Uterus (tissue), 4 donors: ENCODE data around the gene MRGPRF. TPM values are rescaled to one million over a fixed set of nuclear protein-coding genes. Genes with fewer than 3 reads are reported as not detected.

Source experiments
- DNase-seq, 2 donors: peaks; one replicate each; pipeline ENCODE4 v3.0.0-alpha.2; 2019 to 2020
- H3K27ac ChIP-seq, 2 donors: fragments of 200-600 bp; sonication (generic); 1 replicate in 1 of 2; 2 replicates in 1 of 2; pipeline ENCODE4 v1.5.1; 2016 to 2018
- H3K27me3 ChIP-seq, 2 donors: fragments of 200-600 bp; sonication (generic); one replicate each; pipeline ENCODE4 v1.5.1; 2018 to 2019; ENCODE audit warnings: control low read depth in 1 of 2
- H3K36me3 ChIP-seq, 2 donors: fragments of 200-600 bp; sonication (generic); one replicate each; pipeline ENCODE4 v1.5.1; 2019; ENCODE audit warnings: control low read depth in 1 of 2
- H3K4me1 ChIP-seq, 2 donors: fragments of 200-600 bp; sonication (generic); one replicate each; pipeline ENCODE4 v1.5.1; 2018 to 2019; ENCODE audit warnings: control low read depth in 1 of 2
- H3K4me3 ChIP-seq, 2 donors: fragments of 200-600 bp; sonication (generic); 1 replicate in 1 of 2; 2 replicates in 1 of 2; pipeline ENCODE4 v1.5.1; 2018 to 2019; ENCODE audit warnings: mild to moderate bottlenecking in 1 of 2
- H3K9me3 ChIP-seq, 2 donors: fragments of 200-600 bp; sonication (generic); one replicate each; pipeline ENCODE4 v1.5.1; 2019; ENCODE audit warnings: control low read depth in 1 of 2
- POLR2A ChIP-seq, 2 donors: fragments of 450-650 bp; IDR thresholded peaks; one replicate each; pipeline ENCODE4 v1.6.1; 2016; ENCODE audit warnings: antibody characterized with exemption in 2 of 2, mild to moderate bottlenecking in 1 of 2, moderate library complexity in 1 of 2
- intact Hi-C: fragments of 100-400 bp; cut with DNase I; formaldehyde crosslinking; loops from one replicate; pipeline ENCODE4 v1.15.1; 2023; ENCODE audit warnings: low total_unique reads
- total RNA-seq, 4 donors: library from RNA; depleted of rRNA in 3 of 4; stranded (reverse); fragments of >200 nt in 3 of 4; gene quantifications; one replicate each; pipeline versions ENCODE4 v1.1.0 to v1.2.4, GENCODE V29; 2014 to 2023
- TF ChIP-seq, protein P1 (sequence below), 4 experiments: fragments of 200-600 bp in 2 of 4; fragments of 450-650 bp in 2 of 4; sonication (generic) in 2 of 4; IDR thresholded peaks; one replicate each; pipeline ENCODE4 v1.5.1; 2016 to 2019; ENCODE audit warnings: antibody characterized with exemption in 4 of 4, mild to moderate bottlenecking in 2 of 4, moderate library complexity in 1 of 4
- donor health status: DM: yes; HTN: yes; CAD: no.

Gene MRGPRF
- total RNA-seq, 4 donors from 2014 or later, result 52.6 to 173 (median 75.0) TPM

DNA sequence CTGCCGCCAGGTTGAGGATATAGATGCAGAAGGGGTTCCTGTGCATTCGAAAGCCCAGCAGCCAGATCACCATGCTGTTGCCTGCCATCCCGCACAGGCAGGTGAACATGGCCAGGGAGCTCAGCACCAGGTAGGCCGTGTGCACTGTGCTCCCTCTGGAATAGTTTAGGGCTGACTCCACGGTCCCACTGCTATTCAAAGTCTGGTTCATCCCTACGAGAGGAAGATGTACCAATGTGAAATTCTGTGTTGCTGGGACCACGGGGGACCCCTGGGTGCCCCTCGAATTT is 32.3 kb downstream of the MRGPRF start, which contains the start of gene MRGPRD:
Gene MRGPRD, minus strand, starts transcription at position 211 of the 290 bp plus-strand sequence. Its CDS starts 0 bp downstream, at position 211.
- H3K27ac ChIP-seq, result no peak within 1 kb of the TSS
- H3K9me3 ChIP-seq, result no peaks in the 10 kb centered on the region
- intact Hi-C loops, result no loop called here
- no peaks in the 10 kb centered on the region for H3K4me1 ChIP-seq
- no peak for DNase-seq
- H3K36me3 ChIP-seq, result no peaks in the 10 kb centered on the region
- H3K27me3 ChIP-seq, result no peaks in the 10 kb centered on the region
- TF ChIP-seq, protein P1, sequence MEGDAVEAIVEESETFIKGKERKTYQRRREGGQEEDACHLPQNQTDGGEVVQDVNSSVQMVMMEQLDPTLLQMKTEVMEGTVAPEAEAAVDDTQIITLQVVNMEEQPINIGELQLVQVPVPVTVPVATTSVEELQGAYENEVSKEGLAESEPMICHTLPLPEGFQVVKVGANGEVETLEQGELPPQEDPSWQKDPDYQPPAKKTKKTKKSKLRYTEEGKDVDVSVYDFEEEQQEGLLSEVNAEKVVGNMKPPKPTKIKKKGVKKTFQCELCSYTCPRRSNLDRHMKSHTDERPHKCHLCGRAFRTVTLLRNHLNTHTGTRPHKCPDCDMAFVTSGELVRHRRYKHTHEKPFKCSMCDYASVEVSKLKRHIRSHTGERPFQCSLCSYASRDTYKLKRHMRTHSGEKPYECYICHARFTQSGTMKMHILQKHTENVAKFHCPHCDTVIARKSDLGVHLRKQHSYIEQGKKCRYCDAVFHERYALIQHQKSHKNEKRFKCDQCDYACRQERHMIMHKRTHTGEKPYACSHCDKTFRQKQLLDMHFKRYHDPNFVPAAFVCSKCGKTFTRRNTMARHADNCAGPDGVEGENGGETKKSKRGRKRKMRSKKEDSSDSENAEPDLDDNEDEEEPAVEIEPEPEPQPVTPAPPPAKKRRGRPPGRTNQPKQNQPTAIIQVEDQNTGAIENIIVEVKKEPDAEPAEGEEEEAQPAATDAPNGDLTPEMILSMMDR (IDR thresholded peaks at IDR 0.05), result no peak
- TF ChIP-seq POLR2A (IDR thresholded peaks at IDR 0.05), result no peak
- no peak within 1 kb of the TSS for H3K4me3 ChIP-seq

DNA sequence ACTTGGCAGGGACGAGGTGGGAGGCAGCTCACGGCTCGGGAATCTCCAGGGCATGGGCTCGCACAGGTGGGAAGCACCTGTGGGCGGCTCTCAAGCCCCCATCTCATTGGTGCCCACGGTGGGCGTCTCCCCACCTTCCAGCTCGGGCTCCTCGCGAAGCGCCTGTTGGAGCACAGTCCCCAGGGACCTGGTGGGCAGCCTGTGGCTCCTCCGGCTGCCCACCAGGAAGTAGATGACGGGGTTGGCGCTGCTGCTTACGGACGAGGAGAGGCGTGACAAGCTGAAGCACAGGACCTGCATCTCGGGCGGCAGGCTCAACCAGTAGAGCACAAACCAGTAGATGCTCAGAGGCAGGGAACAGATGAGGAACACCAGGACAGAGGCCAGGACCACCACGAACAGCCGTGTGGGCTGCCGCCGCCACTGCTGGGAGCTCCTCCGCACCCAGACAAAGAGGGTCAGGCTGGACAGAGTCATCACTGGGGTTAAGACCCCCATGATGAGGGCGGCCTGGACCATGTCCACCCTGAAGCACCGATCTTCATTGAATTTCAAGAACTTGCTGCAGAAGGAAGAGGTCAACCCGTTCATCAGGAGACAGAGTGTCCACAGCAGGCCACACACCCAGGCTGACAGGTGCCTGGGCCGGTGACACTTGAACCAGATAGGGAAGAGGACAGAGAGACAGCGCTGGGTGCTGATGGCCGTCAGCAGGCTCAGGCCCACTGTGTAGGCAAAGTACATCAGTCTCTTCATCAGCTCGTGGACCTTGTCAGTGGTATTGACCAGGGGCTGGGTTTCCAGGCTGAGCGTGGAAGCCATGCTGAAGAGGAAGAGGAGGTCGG is 32.9 kb downstream of the MRGPRF start:
- DNase-seq, result no peak
- H3K27me3 ChIP-seq, result no peaks in the 10 kb centered on the region
- intact Hi-C loops, result no loop called here
- no peaks in the 10 kb centered on the region for H3K36me3 ChIP-seq
- H3K4me1 ChIP-seq, result no peaks in the 10 kb centered on the region
- TF ChIP-seq, protein P1 (IDR thresholded peaks at IDR 0.05), result no peak
- TF ChIP-seq POLR2A (IDR thresholded peaks at IDR 0.05), result no peak
- H3K9me3 ChIP-seq, result no peaks in the 10 kb centered on the region
- no peak overlapping the region for H3K27ac ChIP-seq
- no peak overlapping the region for H3K4me3 ChIP-seq

DNA sequence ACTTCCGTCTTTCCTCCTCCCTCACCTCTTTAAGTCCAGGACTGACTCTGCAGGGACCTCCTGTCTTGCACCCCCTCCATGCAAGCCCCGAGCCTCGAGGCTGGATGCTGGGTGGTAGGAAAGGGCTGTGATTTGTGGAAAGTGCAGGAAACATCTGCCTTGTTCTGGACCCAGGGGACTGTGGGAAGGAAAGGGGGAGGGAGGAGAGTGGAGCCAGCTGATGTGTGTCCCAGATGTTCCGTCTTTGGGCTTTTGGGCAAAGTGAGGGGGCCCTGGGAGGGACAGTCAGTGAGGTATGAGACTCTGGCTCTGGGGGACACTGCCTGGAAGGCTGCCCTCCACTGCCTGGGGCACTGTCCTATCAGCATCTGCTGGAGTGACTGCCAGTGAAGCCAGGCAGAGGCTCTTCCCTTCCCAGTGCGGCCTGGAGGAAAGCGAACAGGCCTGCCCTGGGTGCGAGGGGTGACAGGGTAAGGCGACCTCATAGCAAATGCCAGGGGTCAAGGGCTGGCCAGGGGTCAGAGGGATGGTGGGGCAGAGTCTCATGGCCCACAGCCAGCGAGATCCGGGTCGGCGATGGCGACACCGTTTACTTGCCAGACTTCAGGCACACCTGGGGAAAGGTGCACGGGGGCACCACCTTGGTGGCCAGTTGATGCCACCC is 34.0 kb downstream of the MRGPRF start:
- Histone ChIP-seq H3K27me3 (no peaks in the 10 kb centered on the region), H3K4me3 (no peak overlapping the region), H3K4me1 (no peaks in the 10 kb centered on the region), H3K27ac (no peak overlapping the region), H3K36me3 (no peaks in the 10 kb centered on the region), H3K9me3 (no peaks in the 10 kb centered on the region)
- intact Hi-C loops, result no loop called here
- no peak for DNase-seq
- TF ChIP-seq, protein P1 (IDR thresholded peaks at IDR 0.05), result no peak
- no peak for TF ChIP-seq POLR2A (IDR thresholded peaks at IDR 0.05)

- no peak for DNase-seq
- no peaks in the 10 kb centered on the region for H3K9me3 ChIP-seq
- TF ChIP-seq, protein P1 (IDR thresholded peaks at IDR 0.05), result no peak
- no peak for TF ChIP-seq POLR2A (IDR thresholded peaks at IDR 0.05)
- no peak overlapping the region for H3K27ac ChIP-seq
- no peaks in the 10 kb centered on the region for H3K4me1 ChIP-seq
- H3K27me3 ChIP-seq, result no peaks in the 10 kb centered on the region
- H3K36me3 ChIP-seq, result no peaks in the 10 kb centered on the region
- no peak overlapping the region for H3K4me3 ChIP-seq
- intact Hi-C loops, result no loop called here
Observed at GRCh38 chr11:68978626-68978930, 34.5 kb downstream of the MRGPRF start.
